H9 (cell line): ENCODE results near the gene ARHGAP26. TPM values are rescaled to one million over a fixed set of nuclear protein-coding genes. Genes with fewer than 3 reads are reported as not detected.

Experiments
- DNase-seq: peaks from one replicate; pipeline ENCODE4 v3.0.0-alpha.2; 2017
- H2AFZ ChIP-seq: one replicate; pipeline ENCODE4 v1.6.1; 2013; ENCODE audit warnings: mild to moderate bottlenecking, low read length, control low read depth, moderate library complexity
- H2AK5ac ChIP-seq: 2 replicates; pipeline ENCODE4 v1.6.1; 2013; ENCODE audit warnings: low read length, control low read depth, mixed read lengths; ENCODE audit not compliant: insufficient read length
- H2BK120ac ChIP-seq: one replicate; pipeline ENCODE4 v1.6.1; 2013; ENCODE audit warnings: low read depth, mild to moderate bottlenecking, low read length, control low read depth, inconsistent platforms; ENCODE audit not compliant: poor library complexity, severe bottlenecking
- H2BK12ac ChIP-seq: 2 replicates; pipeline ENCODE4 v1.6.1; 2013; ENCODE audit warnings: low read length, control low read depth, mixed read lengths, low read depth; ENCODE audit not compliant: insufficient read length
- H2BK15ac ChIP-seq: 2 replicates; pipeline ENCODE4 v1.6.1; 2013; ENCODE audit warnings: low read depth, low read length, control low read depth
- H2BK20ac ChIP-seq: one replicate; pipeline ENCODE4 v1.6.1; 2013; ENCODE audit warnings: low read depth, mild to moderate bottlenecking, low read length, control low read depth, inconsistent platforms; ENCODE audit not compliant: poor library complexity, severe bottlenecking
- H2BK5ac ChIP-seq: 2 replicates; pipeline ENCODE4 v1.6.1; 2013; ENCODE audit warnings: low read length, control low read depth, mixed read lengths; ENCODE audit not compliant: insufficient read length
- H3K14ac ChIP-seq: 2 replicates; pipeline ENCODE4 v1.6.1; 2013; ENCODE audit warnings: low read length, control low read depth; ENCODE audit not compliant: insufficient read depth
- H3K18ac ChIP-seq: 2 replicates; pipeline ENCODE4 v1.6.1; 2013; ENCODE audit warnings: low read depth, mild to moderate bottlenecking, mixed read lengths, low read length, control low read depth; ENCODE audit not compliant: insufficient read length
- H3K23ac ChIP-seq: 2 replicates; pipeline ENCODE4 v1.6.1; 2013; ENCODE audit warnings: low read length, control low read depth, mixed read lengths, low read depth; ENCODE audit not compliant: insufficient read length
- H3K23me2 ChIP-seq: 2 replicates; pipeline ENCODE4 v1.6.1; 2013; ENCODE audit warnings: low read depth, mild to moderate bottlenecking, mixed read lengths, low read length, control low read depth; ENCODE audit not compliant: insufficient read length, poor library complexity, severe bottlenecking
- H3K27ac ChIP-seq: 2 replicates; pipeline ENCODE4 v1.5.1; 2013; ENCODE audit warnings: low read length, control low read depth, mixed read lengths, low read depth; ENCODE audit not compliant: insufficient read length
- H3K27me3 ChIP-seq: 2 replicates; pipeline ENCODE4 v1.6.1; 2013; ENCODE audit warnings: low read length, control low read depth, inconsistent platforms; ENCODE audit not compliant: insufficient read depth
- H3K4ac ChIP-seq: 2 replicates; pipeline ENCODE4 v1.6.1; 2013; ENCODE audit warnings: low read depth, mild to moderate bottlenecking, control low read depth, inconsistent platforms, low read length, moderate library complexity
- H3K4me1 ChIP-seq: 2 replicates; pipeline ENCODE4 v1.6.1; 2013; ENCODE audit warnings: low read length, control low read depth, inconsistent platforms; ENCODE audit not compliant: insufficient read depth
- H3K4me2 ChIP-seq: 2 replicates; pipeline ENCODE4 v1.6.1; 2013; ENCODE audit warnings: low read length, control low read depth, mixed read lengths; ENCODE audit not compliant: insufficient read length, insufficient read depth
- H3K56ac ChIP-seq: 2 replicates; pipeline ENCODE4 v1.6.1; 2013; ENCODE audit warnings: low read depth, mild to moderate bottlenecking, mixed read lengths, low read length, control low read depth; ENCODE audit not compliant: insufficient read length
- H3K79me1 ChIP-seq: 2 replicates; pipeline ENCODE4 v1.6.1; 2013; ENCODE audit warnings: low read depth, mild to moderate bottlenecking, moderate library complexity, low read length, control low read depth, inconsistent platforms; ENCODE audit not compliant: insufficient read depth, poor library complexity, severe bottlenecking
- H3K79me2 ChIP-seq: 2 replicates; pipeline ENCODE4 v1.6.1; 2013; ENCODE audit warnings: low read length, control low read depth, inconsistent platforms; ENCODE audit not compliant: insufficient read depth
- H3K9ac ChIP-seq: 2 replicates; pipeline ENCODE4 v1.6.1; 2013; ENCODE audit warnings: low read length, control low read depth, mixed read lengths; ENCODE audit not compliant: insufficient read length; ENCODE audit errors: extremely low read depth
- H3K9me3 ChIP-seq: one replicate; pipeline ENCODE4 v1.6.1; 2013; ENCODE audit warnings: low read depth, low read length, inconsistent platforms; ENCODE audit not compliant: control insufficient read depth
- H3T11ph ChIP-seq: one replicate; pipeline ENCODE4 v1.6.1; 2013; ENCODE audit warnings: mild to moderate bottlenecking, low read length, control low read depth, inconsistent platforms
- H4K20me1 ChIP-seq: one replicate; pipeline ENCODE4 v1.6.1; 2013; ENCODE audit not compliant: control insufficient read depth, insufficient read length, insufficient read depth
- H4K5ac ChIP-seq: 2 replicates; pipeline ENCODE4 v1.6.1; 2013; ENCODE audit warnings: low read depth, mild to moderate bottlenecking, mixed read lengths, low read length, control low read depth; ENCODE audit not compliant: insufficient read length
- H4K8ac ChIP-seq: replicated peaks from 2 replicates; pipeline ENCODE4 v1.6.1; 2013; ENCODE audit warnings: low read length, control low read depth, mixed read lengths, low read depth; ENCODE audit not compliant: insufficient read length
- H4K91ac ChIP-seq: 2 replicates; pipeline ENCODE4 v1.6.1; 2013; ENCODE audit warnings: low read depth, mild to moderate bottlenecking, moderate library complexity, mixed read lengths, low read length, control low read depth; ENCODE audit not compliant: insufficient read length
- H3K27ac Mint-ChIP-seq, 3 experiments: 2 replicates in 2 of 3; 3 replicates in 1 of 3; pipeline ENCODE4 v1.8.0; 2020 to 2021; ENCODE audit warnings: mixed read lengths in 3 of 3, mild to moderate bottlenecking in 1 of 3, moderate library complexity in 1 of 3
- H3K27me3 Mint-ChIP-seq: 2 replicates; pipeline ENCODE4 v1.8.0; 2021; ENCODE audit warnings: low read depth, mild to moderate bottlenecking, moderate library complexity, mixed read lengths
- H3K36me3 Mint-ChIP-seq, 3 experiments: 2 replicates in 2 of 3; 3 replicates in 1 of 3; pipeline ENCODE4 v1.8.0; 2020 to 2021; ENCODE audit warnings: low read depth in 3 of 3, mixed read lengths in 3 of 3; ENCODE audit not compliant: insufficient read depth in 1 of 3
- H3K4me1 Mint-ChIP-seq, 2 experiments: 2 replicates each; pipeline ENCODE4 v1.8.0; 2020; ENCODE audit warnings: mixed read lengths in 2 of 2
- H3K4me3 Mint-ChIP-seq, 2 experiments: 2 replicates in 1 of 2; 3 replicates in 1 of 2; pipeline ENCODE4 v1.8.0; 2020 to 2021; ENCODE audit warnings: mild to moderate bottlenecking in 2 of 2, mixed read lengths in 2 of 2, moderate library complexity in 1 of 2
- H3K9me3 Mint-ChIP-seq, 2 experiments: 2 replicates in 1 of 2; 3 replicates in 1 of 2; pipeline ENCODE4 v1.8.0; 2020; ENCODE audit warnings: mild to moderate bottlenecking in 2 of 2, mixed read lengths in 2 of 2, moderate library complexity in 1 of 2
- CTCF ChIP-seq: fragments of 200-600 bp; sonication (generic); conservative IDR thresholded peaks from 3 replicates; pipeline ENCODE4 v1.8.0; 2021; ENCODE audit warnings: antibody characterized with exemption, mild to moderate bottlenecking
- WGBS: extraction: QIAGEN DNeasy Blood & Tissue Kit; methylation state at CpG from one replicate; pipeline ENCODE4 v1.1.7; 2013; ENCODE audit warnings: missing lambda C conversion rate, low lambda C conversion rate, mixed read lengths; ENCODE audit not compliant: insufficient read length; ENCODE audit errors: extremely low coverage; 5-methylcytosine and 5-hydroxymethylcytosine counted together
- total RNA-seq: library from RNA; stranded (reverse); gene quantifications from 2 replicates; pipeline ENCODE4 v1.2.1, GENCODE V29; 2021

Gene ARHGAP26
- total RNA-seq, 1 experiment from 2014 or later, result 13.8 TPM

DNA sequence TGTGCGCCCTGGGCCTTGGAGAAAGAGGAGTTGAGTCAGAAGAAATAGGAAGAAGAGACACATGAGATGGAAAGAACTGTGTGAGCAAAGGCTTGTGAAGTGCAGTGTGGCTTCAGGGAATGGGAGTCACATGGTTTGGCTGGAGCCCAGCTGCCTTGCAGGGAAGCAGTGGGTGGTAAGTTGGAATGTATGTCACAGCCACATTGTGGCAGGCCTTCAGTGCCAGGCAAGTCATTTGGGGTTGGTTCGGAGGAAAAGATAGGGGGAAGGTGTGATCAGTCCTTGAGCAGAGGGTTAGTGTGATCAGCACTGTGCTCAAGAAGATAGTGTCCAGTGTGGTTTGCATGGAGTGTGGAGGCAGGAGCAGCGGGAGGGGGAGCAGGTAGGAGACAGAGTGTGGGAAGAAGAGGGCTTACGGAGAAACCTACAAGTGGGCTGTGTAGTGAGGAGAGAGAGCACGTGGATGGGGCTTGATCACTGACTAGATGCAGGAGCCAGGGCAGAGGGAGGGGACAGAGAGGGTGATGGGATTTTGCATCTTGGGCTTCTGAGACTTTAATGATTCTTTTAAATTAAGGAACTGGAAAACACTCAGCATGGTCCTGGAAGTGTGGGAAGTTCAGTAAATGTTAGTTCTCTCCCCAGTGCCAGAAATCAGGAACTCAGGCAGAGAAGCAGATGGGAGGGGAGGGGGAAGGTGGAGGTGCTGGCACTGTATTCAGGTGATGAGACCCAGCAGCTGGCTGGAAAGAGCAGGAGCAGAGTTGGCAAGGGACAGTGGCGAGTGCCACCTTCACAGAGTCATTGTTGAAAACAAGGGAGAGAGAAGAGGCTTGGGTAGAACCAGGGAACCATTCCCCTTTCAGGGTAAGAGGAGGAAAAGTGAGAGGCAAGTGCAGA, 46.6 kb downstream of the ARHGAP26 start:
- H3K18ac ChIP-seq, result no peak overlapping the region
- no peak overlapping the region for H3T11ph ChIP-seq
- no peaks in the 10 kb centered on the region for H3K9me3 ChIP-seq
- no CpG with 5 or more reads among the region's 6 CpGs for WGBS
- H3K27ac ChIP-seq, result no peak overlapping the region
- peak overlapping the region in 2 of 3 experiments; percentile 6 to 40; a peak in 3 of 7 replicates for H3K27ac Mint-ChIP-seq
- H3K4me1 ChIP-seq, result peaks cover 2% of the 10 kb centered on the region; the same call in 1 of the 2 replicates
- no peak overlapping the region for H2BK5ac ChIP-seq
- no peak for DNase-seq
- no peaks in the 10 kb centered on the region for H4K20me1 ChIP-seq
- no peak overlapping the region for H3K4me3 Mint-ChIP-seq
- H3K4ac ChIP-seq, result no peak overlapping the region
- no peak overlapping the region for H2BK12ac ChIP-seq
- H3K79me1 ChIP-seq, result peaks cover 2% of the 10 kb centered on the region
- H4K5ac ChIP-seq, result no peak overlapping the region
- H3K4me1 Mint-ChIP-seq, result peaks cover 17 to 23% of the 10 kb centered on the region in 2 experiments
- no peak overlapping the region for H2BK20ac ChIP-seq
- peaks cover 0 to under 1% (median 0%) of the 10 kb centered on the region in 3 experiments; a peak in 1 of 7 replicates for H3K36me3 Mint-ChIP-seq
- no peak overlapping the region for H4K8ac ChIP-seq
- no peak overlapping the region for H2AK5ac ChIP-seq
- H3K23me2 ChIP-seq, result no peaks in the 10 kb centered on the region
- H3K4me2 ChIP-seq, result no peak overlapping the region
- no peak overlapping the region for H3K23ac ChIP-seq
- no peak overlapping the region for H3K9ac ChIP-seq
- H3K56ac ChIP-seq, result no peak overlapping the region
- no peak overlapping the region for H2AFZ ChIP-seq
- H3K9me3 Mint-ChIP-seq, result no peaks in the 10 kb centered on the region
- H2BK15ac ChIP-seq, result no peak overlapping the region
- no peaks in the 10 kb centered on the region for H3K79me2 ChIP-seq
- H2BK120ac ChIP-seq, result no peak overlapping the region
- H3K27me3 ChIP-seq, result no peaks in the 10 kb centered on the region
- no peak overlapping the region for H4K91ac ChIP-seq
- no peak overlapping the region; the same call in 1 of the 2 replicates for H3K14ac ChIP-seq
- no peak for TF ChIP-seq CTCF
- no peaks in the 10 kb centered on the region for H3K27me3 Mint-ChIP-seq
